ENCODE data around the gene EGFR.

EGFR gene

GRCh38 chr7:55036950-55037736, 18.3 kb downstream of the EGFR start:
- no peak for DNase-seq

GRCh38 chr7:55043691-55044370, 25.0 kb downstream of the EGFR start:
- DNase-seq = no peak

- no peak for DNase-seq
These were observed 25.5 kb downstream of the EGFR start for GRCh38 chr7:55044371-55044717.

GRCh38 chr7:55044791-55045190, 26.0 kb downstream of the EGFR start:
- no peak for DNase-seq

- DNase-seq = no peak
These were observed 27.9 kb downstream of the EGFR start for GRCh38 chr7:55046582-55047342.

- DNase-seq = no peak
These were observed 29.5 kb downstream of the EGFR start for GRCh38 chr7:55048221-55048859.

GRCh38 chr7:55050281-55050680, 31.5 kb downstream of the EGFR start:
- DNase-seq = no peak

GRCh38 chr7:55052081-55052480, 33.3 kb downstream of the EGFR start:
- DNase-seq = no peak

- DNase-seq = no peak
These were observed 34.1 kb downstream of the EGFR start for GRCh38 chr7:55052741-55053427.

- DNase-seq = no peak
These were observed 35.1 kb downstream of the EGFR start for GRCh38 chr7:55053651-55054571.

GRCh38 chr7:55054758-55055157, 35.9 kb downstream of the EGFR start:
- DNase-seq = no peak

GRCh38 chr7:55055479-55055878, 36.7 kb downstream of the EGFR start:
- no peak for DNase-seq

- no peak for DNase-seq
These were observed 37.3 kb downstream of the EGFR start for GRCh38 chr7:55056068-55056467.

GRCh38 chr7:55056577-55057480, 38.0 kb downstream of the EGFR start:
- DNase-seq = no peak

GRCh38 chr7:55058314-55058713, 39.5 kb downstream of the EGFR start:
- DNase-seq = no peak

- DNase-seq = no peak
These were observed 40.2 kb downstream of the EGFR start for GRCh38 chr7:55059021-55059420.

- DNase-seq = no peak
These were observed 41.3 kb downstream of the EGFR start for GRCh38 chr7:55060085-55060484.

- no peak for DNase-seq
These were observed 41.8 kb downstream of the EGFR start for GRCh38 chr7:55060636-55061022.

- DNase-seq = no peak
These were observed 43.1 kb downstream of the EGFR start for GRCh38 chr7:55061726-55062499.

- no peak for DNase-seq
These were observed 44.2 kb downstream of the EGFR start for GRCh38 chr7:55063061-55063460.
